ENCODE data around the gene KCNK5.

KCNK5 gene

DNA sequence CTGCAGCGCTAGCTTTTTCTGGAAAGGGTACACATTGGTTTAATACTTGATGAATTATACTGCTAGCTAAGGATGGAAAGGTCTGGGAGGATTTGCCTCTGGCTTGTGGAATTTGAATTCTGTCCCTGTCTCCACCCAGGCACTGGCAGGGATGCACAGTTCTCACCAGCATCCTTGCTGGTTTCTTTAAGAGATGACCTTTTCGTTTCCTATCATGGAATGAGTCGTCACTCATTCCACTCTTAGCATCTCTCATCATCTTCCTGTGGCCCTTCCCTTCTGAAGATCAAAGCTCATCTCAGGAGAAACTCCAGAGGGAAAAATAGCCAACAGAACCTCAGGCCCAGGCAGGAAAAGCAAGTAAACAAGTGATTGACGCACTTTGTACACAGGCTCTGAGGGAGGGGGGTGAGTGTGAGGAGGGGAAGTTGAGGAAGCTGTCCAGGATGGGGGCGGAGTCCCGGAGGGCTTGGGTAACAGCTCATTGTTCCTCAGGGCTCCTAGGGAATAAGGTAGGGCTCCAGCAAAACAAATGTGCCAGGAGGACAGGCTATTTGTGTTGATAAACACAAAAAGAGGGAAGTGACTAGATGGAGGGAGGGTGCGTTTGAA is 88.6 kb downstream of the KCNK5 start:
- Histone ChIP-seq H3K36me3 (ENCODE audit: insufficient read depth, low read length) (no peaks in the 10 kb centered on the region), H3K9me3 (ENCODE audit: low read length) (no peaks in the 10 kb centered on the region), H3K4me1 (ENCODE audit: insufficient read depth, low read length) (no peaks in the 10 kb centered on the region), H3K27ac (ENCODE audit: low read depth, low read length) (no peak overlapping the region), H3K9ac (ENCODE audit: low read length) (no peak overlapping the region), H3K27me3 (ENCODE audit: control insufficient read depth in 1 of 2, insufficient read depth in 2 of 2, low read length in 2 of 2) (peaks cover 0 to 3% of the 10 kb centered on the region in 2 donors), H3K4me3 (ENCODE audit: low read depth in 1 of 2, low read length in 2 of 2) (no peak overlapping the region)
